Smooth muscle cell of the brain vasculature (primary cell): ENCODE measurements around the gene INO80B.
A peak's percentile ranks its signal among the peaks of the same experiment; 100 is the strongest.
"Not testable (repeated sequence)": the region's sequence is repeated elsewhere in the genome, so short reads cannot be mapped to it uniquely, and the experiment has no call there.

Source experiments
- DNase-seq: peaks from one replicate; pipeline ENCODE4 v3.0.0-alpha.2; 2012; ENCODE audit warnings: low read depth, low spot score

The INO80B gene

DNA sequence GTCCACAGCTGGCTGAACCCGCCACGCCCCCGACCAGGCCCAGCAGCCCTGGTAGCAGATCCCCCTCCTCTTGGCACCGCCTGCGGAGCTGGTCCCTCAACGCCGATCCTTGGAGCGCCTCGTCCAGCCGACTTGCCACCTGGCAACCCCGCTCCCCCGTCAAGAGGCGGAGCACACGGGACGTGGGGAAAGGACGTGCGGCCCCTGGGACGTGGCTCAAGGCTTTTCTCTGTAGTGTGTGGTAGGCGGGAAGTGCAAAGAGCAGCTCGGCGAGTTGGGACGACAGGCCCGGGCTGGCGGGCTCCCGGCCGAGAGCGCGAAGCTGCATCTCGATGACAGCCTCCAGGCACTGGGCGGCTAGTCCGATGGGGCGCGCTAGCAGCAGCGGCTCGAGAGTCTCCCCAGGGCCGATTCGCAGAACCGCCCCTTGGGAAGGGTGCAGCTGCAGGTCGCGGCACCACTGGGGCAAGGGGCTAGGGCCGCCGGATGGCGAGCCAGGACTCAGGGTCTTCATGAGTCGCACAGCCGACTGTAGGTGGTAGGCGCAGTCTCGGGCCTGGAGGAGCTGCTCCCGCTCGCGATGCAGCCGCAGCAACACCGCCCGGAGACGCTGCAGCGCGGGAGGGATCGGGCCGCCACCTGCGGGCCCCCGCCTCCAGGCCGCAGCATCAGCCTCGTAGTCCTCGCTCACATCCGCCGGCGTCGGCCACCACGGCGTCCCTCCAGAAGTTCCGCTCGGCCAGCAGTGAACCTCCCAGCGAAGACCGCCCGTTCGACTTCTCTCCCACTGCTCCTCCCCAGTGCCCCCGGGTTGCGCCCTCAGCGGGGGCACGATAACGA, 27.3 kb downstream of the INO80B start:
- DNase-seq: no peak

GRCh38 chr2:74482801-74483674, 28.2 kb downstream of the INO80B start, which contains the start of the genes CCDC142 and TTC31:
CCDC142 (minus strand) TSS chr2:74482998; CDS start chr2:74482837, 161 bp downstream.
TTC31 (plus strand) TSS chr2:74483081; CDS start chr2:74483096, 15 bp downstream.
- DNase-seq: peak; percentile 92

GRCh38 chr2:74483675-74484164, 28.8 kb downstream of the INO80B start:
- DNase-seq: not testable (repeated sequence)

- DNase-seq: no peak
These were observed 31.3 kb downstream of the INO80B start for GRCh38 chr2:74486141-74486540.

DNA sequence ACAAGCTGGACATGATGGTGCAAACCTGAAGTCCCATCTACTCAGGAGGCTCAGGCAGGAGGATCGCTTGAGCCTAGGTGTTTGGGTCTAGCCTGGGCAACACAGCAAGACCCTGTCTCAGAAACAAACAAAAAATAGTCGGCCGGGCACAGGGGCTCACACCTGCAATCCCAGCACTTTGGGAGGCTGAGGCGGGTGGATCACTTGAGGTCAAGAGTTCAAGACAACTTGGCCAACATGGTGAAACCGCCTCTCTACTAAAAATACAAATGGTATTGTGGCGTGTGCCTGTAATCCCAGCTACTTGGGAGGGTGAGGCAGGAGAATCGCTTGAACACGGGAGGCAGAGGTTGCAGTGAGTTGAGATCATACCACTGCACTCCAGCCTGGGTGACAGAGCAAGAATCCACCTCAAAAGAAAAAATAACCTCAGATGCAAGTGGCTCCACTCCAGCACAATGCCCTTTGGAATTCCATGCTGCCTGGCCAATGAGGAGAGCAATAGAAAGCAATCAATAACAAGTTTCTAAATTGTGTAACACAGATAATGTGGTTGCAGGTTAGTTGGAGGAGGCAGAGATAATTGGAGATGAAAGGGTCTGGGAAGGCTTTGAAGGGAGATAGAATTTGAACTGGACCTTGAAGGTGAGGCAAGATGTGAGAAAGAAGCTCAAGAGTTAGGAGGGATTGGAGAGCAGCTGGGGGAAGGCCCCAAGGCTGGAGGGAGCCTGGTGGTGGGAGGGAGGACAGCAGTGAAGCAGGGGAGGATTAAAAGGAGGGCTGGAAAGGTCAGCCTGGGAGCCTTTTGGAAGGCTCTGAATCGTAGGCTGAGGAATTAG, 34.0 kb downstream of the INO80B start:
- no peak for DNase-seq

- DNase-seq: no peak
These were observed 35.0 kb downstream of the INO80B start for GRCh38 chr2:74489906-74490305.

DNA sequence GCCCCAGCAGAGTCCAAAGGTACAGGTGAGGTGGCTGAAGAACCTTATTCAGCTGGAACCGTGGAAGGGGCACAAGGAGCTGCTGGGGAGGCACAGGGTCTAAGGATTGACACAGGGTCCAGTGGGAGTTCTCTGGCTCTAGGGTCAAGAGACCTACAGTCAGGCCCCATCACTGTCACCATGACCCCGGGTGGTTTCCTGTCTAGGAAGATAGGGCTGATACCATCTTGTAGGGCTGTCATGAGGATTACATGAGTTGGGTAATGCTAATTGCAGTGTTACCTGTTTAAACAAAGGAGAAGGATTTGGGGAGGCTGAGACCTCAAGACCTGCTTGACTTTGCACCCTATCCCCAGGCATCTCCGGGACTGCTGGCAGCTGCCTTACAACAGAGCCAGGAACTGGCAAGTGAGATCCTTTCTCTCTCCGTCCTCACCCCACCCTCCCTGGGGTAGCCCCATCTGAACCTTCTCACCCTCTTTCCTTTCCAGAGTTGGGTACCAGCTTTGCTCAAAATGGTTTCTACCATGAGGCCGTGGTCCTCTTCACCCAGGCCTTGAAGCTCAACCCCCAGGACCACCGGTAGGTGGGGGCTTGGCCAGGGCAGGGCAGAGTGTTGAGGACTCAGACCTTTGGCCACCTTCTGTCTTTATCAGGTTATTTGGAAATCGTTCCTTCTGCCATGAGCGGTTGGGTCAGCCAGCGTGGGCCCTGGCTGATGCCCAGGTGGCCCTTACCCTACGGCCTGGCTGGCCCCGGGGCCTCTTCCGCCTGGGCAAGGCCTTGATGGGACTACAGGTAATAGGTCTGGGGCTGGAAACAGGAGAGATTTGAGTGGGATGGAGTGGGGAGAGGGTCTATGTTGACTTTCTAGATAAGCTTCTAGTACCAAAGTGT, 37.0 kb downstream of the INO80B start:
- DNase-seq: no peak

DNA sequence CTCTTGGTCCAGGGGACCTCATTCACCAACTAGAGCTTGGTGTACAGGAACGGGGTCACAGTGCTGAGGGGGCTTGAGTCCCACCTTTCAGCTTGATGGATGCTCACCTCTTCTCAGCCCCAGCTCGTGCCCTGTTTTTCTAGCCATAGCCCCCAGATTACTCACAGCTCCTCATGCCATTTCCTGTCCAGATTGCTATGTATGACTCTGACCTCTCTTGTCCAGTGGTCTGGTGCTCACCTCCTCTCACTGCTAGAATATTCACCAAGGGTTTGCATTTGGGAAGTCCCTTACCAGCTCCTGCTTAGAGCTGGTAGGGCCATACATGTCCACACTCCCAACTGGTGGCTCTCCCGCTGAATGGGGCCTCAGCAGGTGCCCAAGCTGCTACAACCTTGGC, 38.7 kb downstream of the INO80B start:
- DNase-seq: no peak

DNA sequence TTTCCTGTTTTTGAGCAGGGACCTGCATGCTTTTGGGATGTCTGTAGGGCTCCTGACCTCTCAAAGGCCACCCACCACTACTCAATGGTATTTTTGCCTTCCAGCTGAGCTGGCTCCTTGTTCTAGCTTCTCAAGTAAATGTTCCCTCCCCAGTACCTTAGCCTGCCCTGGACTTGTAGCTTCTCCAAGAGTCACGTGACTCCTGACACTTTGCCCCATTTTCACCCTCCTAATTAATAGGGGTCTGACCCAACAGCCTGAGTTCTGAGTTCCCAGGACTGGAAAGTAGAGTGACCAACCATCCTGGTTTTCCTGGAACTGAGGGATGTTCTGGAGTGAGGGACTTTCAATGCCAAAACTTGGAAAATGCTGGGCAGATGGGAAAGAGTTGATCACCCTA, 40.6 kb downstream of the INO80B start:
- DNase-seq: no peak

DNA sequence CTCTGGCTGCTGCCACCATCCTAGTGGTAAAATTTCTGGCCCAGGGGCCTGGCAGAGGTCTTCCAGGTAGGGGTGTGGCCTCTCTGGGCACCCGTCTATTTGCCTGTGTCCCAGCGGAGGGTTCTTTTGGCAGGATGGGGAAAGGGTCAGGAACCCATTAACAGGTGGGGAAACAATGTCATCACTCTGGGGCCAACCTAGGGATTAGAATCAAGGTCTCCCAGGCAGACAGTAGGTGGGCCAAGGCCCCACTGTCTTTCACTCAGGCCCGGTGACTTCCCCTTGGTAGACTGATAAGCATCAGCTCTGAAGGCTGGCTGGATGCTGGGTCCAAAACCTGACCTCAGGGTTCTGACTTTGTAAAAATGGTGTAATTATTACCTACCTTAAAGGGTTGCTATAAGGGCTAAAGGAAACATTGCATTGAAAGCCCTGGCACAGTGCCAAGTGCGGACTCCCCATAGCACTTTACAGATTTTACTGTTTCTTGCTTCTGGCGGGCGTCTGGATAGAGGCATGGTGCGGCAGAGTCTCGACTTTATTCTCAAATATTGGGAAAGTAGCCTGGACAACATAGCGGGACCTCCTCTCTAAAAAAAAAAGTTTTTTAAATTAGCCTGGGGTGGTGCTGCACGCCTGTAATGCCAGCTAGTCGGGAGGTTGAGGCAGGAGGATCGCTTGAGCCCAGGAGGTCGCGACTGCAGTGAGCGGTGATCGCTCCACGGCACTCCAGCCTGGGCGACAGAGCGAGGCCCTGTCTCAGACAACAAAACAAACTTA, 42.3 kb downstream of the INO80B start:
- DNase-seq: no peak

GRCh38 chr2:74497777-74498499, 43.1 kb downstream of the INO80B start:
- no peak for DNase-seq

- no peak for DNase-seq
These were observed 43.8 kb downstream of the INO80B start for GRCh38 chr2:74498500-74499266.

DNA sequence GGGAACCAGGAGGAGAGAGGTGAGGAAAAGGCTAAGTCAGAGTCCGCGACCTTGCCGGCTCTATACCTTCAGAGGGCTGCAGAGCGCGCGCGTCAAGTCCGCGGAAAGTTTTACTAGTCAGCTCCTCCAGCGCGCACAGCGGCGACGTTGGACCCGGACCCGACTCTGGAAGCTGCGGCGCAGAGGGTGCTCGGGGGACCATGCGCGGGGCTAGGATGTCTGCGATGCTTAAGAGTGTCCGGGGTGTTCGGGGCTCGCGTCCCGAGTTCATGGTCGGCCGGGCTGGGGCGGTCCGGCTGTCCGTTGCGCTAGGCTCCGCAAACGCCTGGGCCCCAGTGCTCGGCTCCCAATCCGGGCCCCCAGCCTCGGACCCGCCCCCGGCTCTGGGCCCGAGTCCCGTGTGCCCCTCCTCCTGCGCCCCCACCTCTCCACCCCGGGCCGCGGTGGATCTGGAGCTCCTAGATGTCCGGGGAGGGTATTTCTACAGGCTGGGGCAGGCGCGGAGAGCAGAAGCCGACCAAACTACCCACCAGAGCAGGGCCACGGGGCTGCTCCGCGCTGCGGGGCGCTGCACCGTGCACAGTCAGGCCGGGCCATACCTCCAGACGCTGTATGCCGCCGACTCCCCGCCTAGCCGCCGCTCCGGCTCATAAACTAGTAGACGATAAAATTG, 44.5 kb downstream of the INO80B start, which contains the start of gene LBX2:
TSS of gene LBX2 (minus strand) at position 337 of the 673 bp plus-strand sequence. CDS start at position 271, 66 bp downstream.
- no peak for DNase-seq

GRCh38 chr2:74499940-74500577, 45.2 kb downstream of the INO80B start:
- DNase-seq: no peak

GRCh38 chr2:74500578-74500946, 45.7 kb downstream of the INO80B start:
- no peak for DNase-seq

- no peak for DNase-seq
These were observed 46.6 kb downstream of the INO80B start for GRCh38 chr2:74501335-74502071.
